Gastrocnemius medialis (tissue), 4 donors: ENCODE results near the gene C19orf12.

Source experiments
- CTCF ChIP-seq, 5 experiments: fragments of 450-650 bp in 3 of 5; fragments of 200-600 bp in 2 of 5; sonication (generic) in 2 of 5; IDR thresholded peaks in 4 of 5; conservative IDR thresholded peaks in 1 of 5; 1 replicate in 4 of 5; 2 replicates in 1 of 5; pipeline ENCODE4 v1.5.1; 2016 to 2019; ENCODE audit warnings: antibody characterized with exemption in 5 of 5, mild to moderate bottlenecking in 3 of 5, moderate library complexity in 3 of 5
- POLR2A ChIP-seq, 2 donors: fragments of 450-650 bp; IDR thresholded peaks; one replicate each; pipeline ENCODE4 v1.6.1; 2017; ENCODE audit warnings: antibody characterized with exemption in 2 of 2, mild to moderate bottlenecking in 2 of 2, moderate library complexity in 2 of 2

- TF ChIP-seq CTCF (IDR thresholded peaks at IDR 0.05 in 4 of 5, conservative IDR thresholded peaks at IDR 0.05 in 1 of 5) (no peak), POLR2A (IDR thresholded peaks at IDR 0.05) (no peak)
Observed at GRCh38 chr19:29673451-29674371, 41.4 kb downstream of the C19orf12 start.
